ENCODE measurements around the gene CCND1.

Gene CCND1

DNA sequence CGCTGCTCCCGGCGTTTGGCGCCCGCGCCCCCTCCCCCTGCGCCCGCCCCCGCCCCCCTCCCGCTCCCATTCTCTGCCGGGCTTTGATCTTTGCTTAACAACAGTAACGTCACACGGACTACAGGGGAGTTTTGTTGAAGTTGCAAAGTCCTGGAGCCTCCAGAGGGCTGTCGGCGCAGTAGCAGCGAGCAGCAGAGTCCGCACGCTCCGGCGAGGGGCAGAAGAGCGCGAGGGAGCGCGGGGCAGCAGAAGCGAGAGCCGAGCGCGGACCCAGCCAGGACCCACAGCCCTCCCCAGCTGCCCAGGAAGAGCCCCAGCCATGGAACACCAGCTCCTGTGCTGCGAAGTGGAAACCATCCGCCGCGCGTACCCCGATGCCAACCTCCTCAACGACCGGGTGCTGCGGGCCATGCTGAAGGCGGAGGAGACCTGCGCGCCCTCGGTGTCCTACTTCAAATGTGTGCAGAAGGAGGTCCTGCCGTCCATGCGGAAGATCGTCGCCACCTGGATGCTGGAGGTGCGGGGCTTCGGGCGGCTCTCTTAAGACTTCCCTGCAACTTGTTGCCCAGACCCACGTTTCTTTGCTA is at the start of gene CCND1:
Gene CCND1, plus strand, starts transcription at position 162 of the 587 bp plus-strand sequence. Its CDS starts 158 bp downstream, at position 320.
- peak; percentile 85 to 93 for DNase-seq

- no peak for DNase-seq
Observed at GRCh38 chr11:69592986-69593650, 47.8 kb upstream of the CCND1 start.

DNA sequence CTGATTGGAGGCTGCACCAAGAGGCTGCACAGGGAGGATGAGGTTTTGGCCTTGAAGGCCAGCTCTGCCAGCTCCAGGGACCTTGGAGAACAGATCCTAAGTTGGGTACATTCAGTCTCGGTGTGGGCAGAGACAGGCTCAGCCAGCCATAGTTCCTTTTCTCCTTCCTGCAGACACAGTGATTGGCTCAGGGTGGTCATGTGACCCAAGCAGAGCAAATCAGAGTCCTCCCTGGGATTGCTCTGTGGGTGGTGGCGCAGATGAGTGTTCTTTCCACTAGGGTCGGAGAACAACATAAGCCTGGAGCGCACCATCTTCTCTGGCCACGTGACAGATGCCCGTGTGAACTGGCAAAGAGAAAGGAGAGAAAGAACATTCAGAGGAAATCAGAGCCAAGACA is 47.1 kb upstream of the CCND1 start:
- DNase-seq, result no peak

- no peak for DNase-seq
Observed at GRCh38 chr11:69594481-69594880, 46.5 kb upstream of the CCND1 start.

GRCh38 chr11:69595805-69596665 is 44.9 kb upstream of the CCND1 start:
- no peak for DNase-seq

DNA sequence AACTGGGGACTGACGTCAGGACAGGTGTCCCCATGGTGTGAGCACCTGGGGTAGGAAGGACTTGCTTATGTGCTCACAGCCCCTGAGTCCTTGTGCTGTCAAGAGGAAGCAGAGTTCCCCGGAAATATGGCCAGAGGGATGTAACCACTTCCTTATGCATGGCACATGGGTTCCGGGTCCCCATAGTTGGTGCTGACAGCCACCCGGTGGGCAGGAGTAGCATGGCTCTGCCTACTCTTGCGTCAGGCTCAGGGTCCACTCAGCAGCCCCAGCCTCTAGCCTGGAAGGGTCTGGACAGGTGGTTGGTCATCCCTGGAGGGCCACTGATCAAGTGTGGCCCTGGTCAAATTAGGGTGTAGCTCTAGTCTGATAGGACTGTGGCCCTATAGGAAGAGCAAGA is 42.8 kb upstream of the CCND1 start:
- peak in 1 of 2 experiments; percentile 20 for DNase-seq

- no peak for DNase-seq
Observed at GRCh38 chr11:69599502-69599901, 41.5 kb upstream of the CCND1 start.

DNA sequence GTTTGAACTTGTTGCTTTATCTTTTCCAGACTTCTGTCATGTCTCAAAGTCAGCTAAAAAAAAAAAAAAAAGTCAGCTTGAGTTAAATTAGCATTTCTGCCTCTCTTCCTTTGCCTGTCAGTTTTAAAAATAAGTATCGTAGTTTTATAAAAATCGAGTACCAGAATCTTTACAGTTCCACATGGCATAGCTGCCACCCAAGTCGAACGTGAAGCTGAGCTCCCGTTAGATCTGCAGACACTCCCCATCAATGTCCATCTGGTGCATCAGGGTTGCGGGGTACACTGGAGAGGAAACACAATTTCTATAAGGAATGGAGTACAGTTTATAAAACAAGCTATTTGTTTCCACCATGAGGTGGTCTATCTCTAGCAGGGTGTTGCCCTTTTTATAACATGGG is 41.0 kb upstream of the CCND1 start:
- DNase-seq, result no peak

- DNase-seq, result no peak
Observed at GRCh38 chr11:69601011-69601975, 39.7 kb upstream of the CCND1 start.

DNA sequence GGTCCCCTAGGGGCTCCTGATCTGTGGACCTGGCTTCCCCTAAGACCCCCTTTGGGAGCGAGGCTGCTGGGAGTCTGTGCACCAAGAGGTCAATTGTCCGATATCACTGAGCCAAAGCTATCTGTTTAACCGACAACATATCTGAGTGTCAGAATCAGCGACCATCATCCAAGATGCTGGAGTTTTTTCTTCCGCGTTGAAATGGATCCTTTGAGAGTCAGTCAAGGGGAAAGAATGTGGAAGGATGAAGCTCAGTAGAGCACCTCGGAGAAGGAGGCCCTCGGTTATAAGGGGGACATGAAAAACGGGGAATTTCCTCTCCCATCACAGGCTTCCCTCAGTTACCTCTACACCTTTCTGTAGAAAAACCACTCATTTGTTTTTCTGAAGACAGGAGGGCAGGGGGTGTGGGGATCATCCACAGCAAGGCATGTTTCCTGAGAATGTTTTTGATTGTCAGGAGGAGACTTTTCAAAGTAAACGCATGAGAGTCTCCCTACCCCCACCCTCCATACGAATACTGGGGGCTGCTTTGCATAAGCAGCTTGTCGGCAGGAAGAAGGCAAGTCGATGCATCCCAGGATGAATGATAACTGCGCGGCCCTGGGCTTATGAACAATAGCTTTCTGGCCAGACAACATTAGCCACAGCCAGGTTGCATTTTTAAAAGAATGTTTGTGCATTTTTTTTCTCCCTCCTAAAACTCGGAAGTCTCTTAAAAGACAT is 37.7 kb upstream of the CCND1 start:
- peak; percentile 65 to 88 for DNase-seq

DNA sequence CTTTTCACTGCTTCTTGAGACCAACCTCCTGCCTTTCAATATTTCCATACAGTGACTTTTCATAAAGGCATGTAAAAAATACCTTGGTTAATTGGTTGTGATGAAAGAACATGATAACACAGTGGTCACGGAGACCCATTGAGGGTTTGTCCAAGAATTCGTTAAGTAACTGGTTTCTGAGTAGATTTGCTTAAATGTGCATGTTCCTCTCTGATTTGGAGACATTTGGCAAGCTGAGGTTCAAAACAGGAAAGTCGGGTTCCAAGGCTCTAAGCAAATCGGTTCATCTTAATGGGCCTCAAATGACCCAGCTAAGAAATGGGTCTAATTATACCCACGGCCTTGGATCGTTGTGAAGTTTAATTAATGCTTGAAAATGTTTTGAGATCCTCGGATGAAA is 36.9 kb upstream of the CCND1 start:
- DNase-seq, result peak; percentile 17 to 47

- no peak for DNase-seq
Observed at GRCh38 chr11:69605737-69606526, 35.0 kb upstream of the CCND1 start.

GRCh38 chr11:69609351-69609750 is 31.6 kb upstream of the CCND1 start:
- no peak for DNase-seq

GRCh38 chr11:69611548-69612526 is 29.1 kb upstream of the CCND1 start:
- no peak for DNase-seq

GRCh38 chr11:69613594-69613993 is 27.4 kb upstream of the CCND1 start:
- DNase-seq, result no peak

DNA sequence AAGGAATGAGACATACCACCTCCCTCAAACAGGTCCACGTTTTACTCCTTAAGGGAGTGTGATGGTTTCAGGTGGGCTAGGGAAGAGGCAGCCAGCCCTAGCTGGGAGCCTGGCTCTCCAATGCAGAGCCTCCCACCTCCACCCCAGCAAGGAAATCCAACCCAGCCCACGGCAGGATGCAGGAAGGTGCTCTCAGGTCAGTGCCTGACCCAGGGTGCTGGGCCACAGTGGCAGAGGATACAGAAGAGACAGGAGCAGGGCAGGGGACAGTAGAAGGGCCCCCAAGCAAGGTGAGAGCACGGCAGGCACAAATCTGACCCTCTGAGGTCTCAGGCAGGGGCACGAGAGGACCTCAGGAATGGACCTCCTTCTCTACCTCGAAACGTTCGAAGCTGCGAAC is 26.9 kb upstream of the CCND1 start:
- no peak for DNase-seq

- no peak for DNase-seq
Observed at GRCh38 chr11:69615545-69616278, 25.2 kb upstream of the CCND1 start.

DNA sequence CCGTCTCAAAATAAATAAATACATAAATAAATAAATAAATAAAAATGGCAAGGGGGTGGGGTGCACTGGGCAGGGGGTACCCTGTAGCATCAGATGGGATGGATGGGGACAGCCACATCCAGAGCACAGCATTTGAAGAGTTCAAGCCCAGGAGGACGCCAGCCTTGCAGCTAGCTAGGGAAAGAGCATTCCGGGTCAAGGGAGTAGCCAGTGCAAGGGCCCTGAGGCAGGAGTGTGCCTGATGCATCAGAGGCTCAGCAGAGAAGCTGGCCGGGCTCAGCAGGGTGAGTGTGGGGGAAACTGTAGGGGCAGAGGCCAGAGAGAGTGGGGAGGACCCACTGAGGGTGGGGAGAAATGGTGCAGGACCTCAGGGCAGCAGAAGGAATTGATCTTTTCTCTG is 23.7 kb upstream of the CCND1 start:
- DNase-seq, result no peak

- no peak for DNase-seq
Observed at GRCh38 chr11:69617682-69618081, 23.3 kb upstream of the CCND1 start.

Measured in NCI-H526 (cell line).